ENCODE data around the gene KDM1B.

GRCh38 chr6:18218233-18218632 is 63.0 kb downstream of the KDM1B start:
- no peak for TF ChIP-seq ZNF778 (CRISPR knock-in tag; IDR thresholded peaks at IDR 0.05)
- TF ChIP-seq TAF1 (IDR thresholded peaks at IDR 0.05; ENCODE audit: control insufficient read depth, extremely low read depth, insufficient read depth, low read length, severe bottlenecking): no peak
- TF ChIP-seq LARP7 (IDR thresholded peaks at IDR 0.05): no peak
- TF ChIP-seq USF2 (CRISPR knock-in tag; IDR thresholded peaks at IDR 0.05): no peak

All from K562 (cell line).